Spleen (tissue), 11 donors: Measurements from ENCODE around the gene TNFSF11. TPM values are rescaled to one million over a fixed set of nuclear protein-coding genes. Genes with fewer than 3 reads are reported as not detected.

ENCODE experiments used
- DNase-seq: peaks from one replicate; pipeline ENCODE4 v3.0.0-alpha.2; 2020
- H3K27ac ChIP-seq, 8 donors: fragments of 200-600 bp; sonication (generic) in 7 of 8; 1 replicate in 4 of 8; 2 replicates in 4 of 8; pipeline versions ENCODE4 v1.5.0 to v1.8.0; 2016 to 2021; ENCODE audit warnings: inconsistent platforms in 4 of 8, mild to moderate bottlenecking in 4 of 8, moderate library complexity in 1 of 8
- H3K27me3 ChIP-seq, 7 donors: fragments of 200-600 bp; sonication (generic) in 6 of 7; replicated peaks in 1 of 7; 1 replicate in 4 of 7; 2 replicates in 3 of 7; pipeline versions ENCODE4 v1.5.0 to v1.8.0; 2016 to 2021; ENCODE audit warnings: inconsistent platforms in 3 of 7, mild to moderate bottlenecking in 1 of 7
- H3K36me3 ChIP-seq, 6 donors: fragments of 200-600 bp; sonication (generic) in 5 of 6; 1 replicate in 4 of 6; 2 replicates in 2 of 6; pipeline versions ENCODE4 v1.5.0 to v1.8.0; 2016 to 2021; ENCODE audit warnings: inconsistent platforms in 2 of 6
- H3K4me1 ChIP-seq, 6 donors: fragments of 200-600 bp; sonication (generic) in 5 of 6; 1 replicate in 3 of 6; 2 replicates in 3 of 6; pipeline versions ENCODE4 v1.5.0 to v1.8.0; 2016 to 2021; ENCODE audit warnings: inconsistent platforms in 3 of 6
- H3K4me3 ChIP-seq, 8 donors: fragments of 200-600 bp; sonication (generic) in 7 of 8; 1 replicate in 4 of 8; 2 replicates in 4 of 8; pipeline versions ENCODE4 v1.5.0 to v1.8.0; 2016 to 2021; ENCODE audit warnings: inconsistent platforms in 4 of 8, mild to moderate bottlenecking in 4 of 8, moderate library complexity in 2 of 8
- H3K9me3 ChIP-seq, 8 donors: fragments of 200-600 bp; sonication (generic) in 7 of 8; 1 replicate in 4 of 8; 2 replicates in 4 of 8; pipeline versions ENCODE4 v1.5.0 to v1.8.0; 2016 to 2021; ENCODE audit warnings: inconsistent platforms in 4 of 8
- POLR2A ChIP-seq, 3 donors: fragments of 450-650 bp; IDR thresholded peaks; one replicate each; pipeline ENCODE4 v1.5.1; 2017; ENCODE audit warnings: antibody characterized with exemption in 3 of 3, mild to moderate bottlenecking in 1 of 3
- POLR2AphosphoS5 ChIP-seq, 3 donors: sonication (generic); formaldehyde crosslinking; IDR thresholded peaks; one replicate each; pipeline ENCODE4 v1.5.1; 2017; ENCODE audit warnings: antibody characterized with exemption in 3 of 3
- WGBS, 5 donors: extraction: QIAGEN DNeasy Blood & Tissue Kit in 3 of 5; methylation state at CpG; one replicate each; pipeline versions ENCODE4 v1.1.5 to v1.1.7; 2013 to 2018; 5-methylcytosine and 5-hydroxymethylcytosine counted together
- intact Hi-C: fragments of 100-400 bp; cut with DNase I; formaldehyde crosslinking; loops from one replicate; pipeline ENCODE4 v1.15.0; 2023; ENCODE audit warnings: low total_unique reads
- polyA plus RNA-seq, 3 donors: library from polyadenylated mRNA; stranded (reverse); fragments of 200-250 nt; gene quantifications; one replicate each; pipeline ENCODE4 v1.2.1, GENCODE V29; 2013
- total RNA-seq, 7 donors: library from RNA; depleted of rRNA in 3 of 7; stranded (reverse); fragments of >200 nt in 3 of 7; fragmentation: NEBNext Ultra II Directional in 4 of 7; extraction: Animal tissue kit (Norgen Biotek cat#: 25700) in 4 of 7; gene quantifications; one replicate each; pipeline versions ENCODE4 v1.1.0 to v1.2.1, GENCODE V29; 2016 to 2021
- TF ChIP-seq, protein P1 (sequence below), 11 experiments: fragments of 200-600 bp in 7 of 11; fragments of 450-650 bp in 4 of 11; sonication (generic) in 4 of 11; IDR thresholded peaks in 8 of 11; conservative IDR thresholded peaks in 3 of 11; 1 replicate in 7 of 11; 2 replicates in 4 of 11; pipeline versions ENCODE4 v1.4.0 to v1.8.0; 2016 to 2021; ENCODE audit warnings: antibody characterized with exemption in 11 of 11, inconsistent platforms in 4 of 11, mild to moderate bottlenecking in 1 of 11
- donor health status: healthy with polysubstance abuse.
- donor health status: DM: no; HTN: no; CAD: no; lungs with moderate emphysema.
- donor health status: DM: no; HTN: no; CAD: no.
- donor health status: Bipolar disorder and iron deficiency.
- donor health status: healthy.
- donor health status: DM: no; HTN: no; CAD: no.
- donor health status: DM: yes; HTN: yes; CAD: no.

The TNFSF11 gene
- total and polyA plus RNA-seq, 10 donors, result 0.32 to 1.4 (median 0.61) TPM; not detected in 1

DNA sequence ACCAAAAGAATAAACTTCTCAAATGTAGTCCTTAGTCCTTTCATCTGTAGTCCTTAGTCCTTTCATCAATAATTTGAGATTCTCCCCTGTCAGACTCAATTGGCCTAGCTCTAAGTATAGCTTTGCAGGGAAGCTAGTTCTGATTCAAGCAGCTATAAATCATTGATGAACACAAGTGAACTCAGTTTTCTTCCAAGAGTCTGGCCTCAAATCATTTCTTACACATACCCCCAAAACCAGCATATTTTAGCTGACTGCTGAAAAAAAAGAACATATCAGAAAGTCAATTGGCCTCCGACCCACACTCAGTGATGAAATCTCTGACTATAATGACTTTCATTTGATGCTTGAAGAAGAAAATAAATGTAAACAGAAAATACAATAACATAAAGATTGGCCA lies 64.9 kb downstream of the TNFSF11 start:
- Histone ChIP-seq H3K27ac (no peak overlapping the region), H3K27me3 (peaks cover 0 to 8% (median 0%) of the 10 kb centered on the region in 7 donors), H3K9me3 (peaks cover 0 to 13% (median 0%) of the 10 kb centered on the region in 8 donors), H3K36me3 (no peaks in the 10 kb centered on the region), H3K4me3 (no peak overlapping the region), H3K4me1 (no peaks in the 10 kb centered on the region)
- no peak for DNase-seq
- TF ChIP-seq, protein P1, sequence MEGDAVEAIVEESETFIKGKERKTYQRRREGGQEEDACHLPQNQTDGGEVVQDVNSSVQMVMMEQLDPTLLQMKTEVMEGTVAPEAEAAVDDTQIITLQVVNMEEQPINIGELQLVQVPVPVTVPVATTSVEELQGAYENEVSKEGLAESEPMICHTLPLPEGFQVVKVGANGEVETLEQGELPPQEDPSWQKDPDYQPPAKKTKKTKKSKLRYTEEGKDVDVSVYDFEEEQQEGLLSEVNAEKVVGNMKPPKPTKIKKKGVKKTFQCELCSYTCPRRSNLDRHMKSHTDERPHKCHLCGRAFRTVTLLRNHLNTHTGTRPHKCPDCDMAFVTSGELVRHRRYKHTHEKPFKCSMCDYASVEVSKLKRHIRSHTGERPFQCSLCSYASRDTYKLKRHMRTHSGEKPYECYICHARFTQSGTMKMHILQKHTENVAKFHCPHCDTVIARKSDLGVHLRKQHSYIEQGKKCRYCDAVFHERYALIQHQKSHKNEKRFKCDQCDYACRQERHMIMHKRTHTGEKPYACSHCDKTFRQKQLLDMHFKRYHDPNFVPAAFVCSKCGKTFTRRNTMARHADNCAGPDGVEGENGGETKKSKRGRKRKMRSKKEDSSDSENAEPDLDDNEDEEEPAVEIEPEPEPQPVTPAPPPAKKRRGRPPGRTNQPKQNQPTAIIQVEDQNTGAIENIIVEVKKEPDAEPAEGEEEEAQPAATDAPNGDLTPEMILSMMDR (IDR thresholded peaks at IDR 0.05 in 8 of 11, conservative IDR thresholded peaks at IDR 0.05 in 3 of 11), result no peak
- TF ChIP-seq POLR2A (IDR thresholded peaks at IDR 0.05) (no peak), POLR2AphosphoS5 (IDR thresholded peaks at IDR 0.05) (no peak)
- 78 to 82% (median 81%) methylated on average over 1 of the region's 1 CpG for WGBS, 5 donors
- intact Hi-C loops, result no loop called here

GRCh38 chr13:42643076-42643475 lies 69.1 kb downstream of the TNFSF11 start:
- H3K27me3 ChIP-seq, result no peaks in the 10 kb centered on the region
- whole genome bisulfite sequencing, 5 donors, result 89 to 97% (median 95%) methylated on average over 13 to 14 of the region's 14 CpGs
- no peak for TF ChIP-seq POLR2A (IDR thresholded peaks at IDR 0.05)
- TF ChIP-seq POLR2AphosphoS5 (IDR thresholded peaks at IDR 0.05), result no peak
- TF ChIP-seq, protein P1 (IDR thresholded peaks at IDR 0.05 in 8 of 11, conservative IDR thresholded peaks at IDR 0.05 in 3 of 11), result no peak
- H3K4me1 ChIP-seq, result no peaks in the 10 kb centered on the region
- intact Hi-C loops, result no loop called here
- DNase-seq, result peak; percentile 54
- H3K9me3 ChIP-seq, result peaks cover 0 to 13% (median 0%) of the 10 kb centered on the region in 8 donors
- no peak overlapping the region for H3K4me3 ChIP-seq
- no peak overlapping the region for H3K27ac ChIP-seq
- H3K36me3 ChIP-seq, result no peaks in the 10 kb centered on the region

- DNase-seq, result no peak
- no peak overlapping the region for H3K4me3 ChIP-seq
- H3K27ac ChIP-seq, result no peak overlapping the region
- H3K4me1 ChIP-seq, result no peaks in the 10 kb centered on the region
- H3K27me3 ChIP-seq, result no peaks in the 10 kb centered on the region
- H3K9me3 ChIP-seq, result peaks cover 0 to 13% (median 0%) of the 10 kb centered on the region in 8 donors
- TF ChIP-seq, protein P1 (IDR thresholded peaks at IDR 0.05 in 8 of 11, conservative IDR thresholded peaks at IDR 0.05 in 3 of 11), result no peak
- TF ChIP-seq POLR2AphosphoS5 (IDR thresholded peaks at IDR 0.05), result no peak
- no peak for TF ChIP-seq POLR2A (IDR thresholded peaks at IDR 0.05)
- no peaks in the 10 kb centered on the region for H3K36me3 ChIP-seq
- intact Hi-C loops, result no loop called here
- WGBS, 5 donors, result 81 to 91% (median 83%) methylated on average over 3 of the region's 3 CpGs
Observed at GRCh38 chr13:42644841-42645240, 70.9 kb downstream of the TNFSF11 start.

GRCh38 chr13:42645717-42646116 lies 71.8 kb downstream of the TNFSF11 start:
- no peak for DNase-seq
- no peak for TF ChIP-seq POLR2AphosphoS5 (IDR thresholded peaks at IDR 0.05)
- TF ChIP-seq, protein P1 (IDR thresholded peaks at IDR 0.05 in 8 of 11, conservative IDR thresholded peaks at IDR 0.05 in 3 of 11), result no peak
- TF ChIP-seq POLR2A (IDR thresholded peaks at IDR 0.05), result no peak
- H3K9me3 ChIP-seq, result peaks cover 0 to 8% (median 0%) of the 10 kb centered on the region in 8 donors
- H3K27ac ChIP-seq, result no peak overlapping the region
- H3K4me1 ChIP-seq, result no peaks in the 10 kb centered on the region
- intact Hi-C loops, result no loop called here
- peaks cover 0 to 4% (median 0%) of the 10 kb centered on the region in 7 donors for H3K27me3 ChIP-seq
- no peak overlapping the region for H3K4me3 ChIP-seq
- H3K36me3 ChIP-seq, result no peaks in the 10 kb centered on the region
- 60 to 88% (median 80%) methylated on average over 1 of the region's 1 CpG for WGBS, 5 donors
